Natural killer cell treated with Interleukin-12 subunit alpha and Interleukin-12 subunit beta and Interleukin-15 and Interleukin-18, amount 100 ng/mL, for 72 hours (primary cell): ENCODE measurements around the gene KIF5B. TPM values are rescaled to one million over a fixed set of nuclear protein-coding genes. Genes with fewer than 3 reads are reported as not detected.
"Not testable (repeated sequence)": the region's sequence is repeated elsewhere in the genome, so short reads cannot be mapped to it uniquely, and the experiment has no call there.

ENCODE experiments used
- ATAC-seq, 2 donors: fragments of 150-1000 bp; cut with Tn5 transposase in 1 of 2; sonication (Bioruptor Pico), chemical (Tn5 transposase) in 1 of 2; 2 replicates each; pipeline ENCODE4 v1.10.0; 2021
- DNase-seq: peaks from one replicate; pipeline ENCODE4 v3.0.0; 2022; ENCODE audit warnings: low spot score
- H3K27ac Mint-ChIP-seq, 2 donors: 1 replicate in 1 of 2; 2 replicates in 1 of 2; pipeline ENCODE4 v1.8.0; 2022; ENCODE audit warnings: mixed read lengths in 2 of 2, mild to moderate bottlenecking in 1 of 2, moderate library complexity in 1 of 2
- H3K27me3 Mint-ChIP-seq, 2 donors: 1 replicate in 1 of 2; 2 replicates in 1 of 2; pipeline ENCODE4 v1.8.0; 2022; ENCODE audit warnings: mixed read lengths in 2 of 2
- H3K36me3 Mint-ChIP-seq: one replicate; pipeline ENCODE4 v1.8.0; 2022; ENCODE audit warnings: mixed read lengths
- H3K4me1 Mint-ChIP-seq, 2 donors: 1 replicate in 1 of 2; 2 replicates in 1 of 2; pipeline ENCODE4 v1.8.0; 2022; ENCODE audit warnings: low read depth in 2 of 2, mixed read lengths in 2 of 2, mild to moderate bottlenecking in 1 of 2
- H3K4me3 Mint-ChIP-seq: one replicate; pipeline ENCODE4 v1.8.0; 2022; ENCODE audit warnings: mixed read lengths
- H3K9me3 Mint-ChIP-seq: 2 replicates; pipeline ENCODE4 v1.8.0; 2022; ENCODE audit warnings: mixed read lengths
- total RNA-seq, 2 donors: library from RNA; stranded (reverse); gene quantifications; one replicate each; pipeline ENCODE4 v1.2.3, GENCODE V29; 2022

Gene KIF5B
- total RNA-seq, 2 donors from 2014 or later, result 81.4 to 90.8 TPM

GRCh38 chr10:32028710-32029109 is 27.5 kb downstream of the KIF5B start:
- DNase-seq, result no peak

DNA sequence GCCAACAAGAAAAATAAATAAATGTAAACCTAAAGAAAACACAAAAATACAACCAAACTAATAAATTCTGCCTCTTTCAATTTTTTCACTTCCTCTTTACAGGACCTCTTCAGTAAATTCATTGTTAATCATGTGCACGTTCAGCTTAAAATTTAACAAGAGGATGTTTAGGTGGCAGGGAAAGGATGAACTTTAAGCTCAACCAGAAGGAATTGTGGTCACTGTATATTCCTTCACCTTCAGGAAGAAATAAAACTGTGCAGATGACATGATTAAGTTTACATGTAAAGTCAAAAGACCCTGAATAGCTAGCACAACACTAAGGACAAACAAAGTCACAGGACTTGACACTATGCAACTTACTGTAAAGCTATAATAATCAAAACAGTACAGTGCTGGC is 33.0 kb downstream of the KIF5B start:
- Mint-ChIP-seq H3K9me3 (no peaks in the 10 kb centered on the region), H3K27ac (no peak overlapping the region), H3K4me1 (peaks cover 3 to 5% of the 10 kb centered on the region in 2 donors), H3K4me3 (no peak overlapping the region), H3K36me3 (peaks cover 33% of the 10 kb centered on the region), H3K27me3 (no peaks in the 10 kb centered on the region)
- ATAC-seq (no peak), DNase-seq (no peak)

More at GRCh38 chr10:32028710-32029109, 27.5 kb downstream of the KIF5B start:
- Mint-ChIP-seq H3K27ac (peak overlapping the region in 1 of 2 donors; percentile 25), H3K4me1 (peaks cover 6 to 14% of the 10 kb centered on the region in 2 donors), H3K36me3 (peaks cover 39% of the 10 kb centered on the region), H3K4me3 (no peak overlapping the region), H3K27me3 (no peaks in the 10 kb centered on the region), H3K9me3 (no peaks in the 10 kb centered on the region)
- ATAC-seq, result no peak

GRCh38 chr10:32017044-32017443 is 39.2 kb downstream of the KIF5B start:
- Mint-ChIP-seq H3K9me3 (no peaks in the 10 kb centered on the region), H3K27me3 (no peaks in the 10 kb centered on the region), H3K4me1 (peaks cover 0 to 6% of the 10 kb centered on the region in 2 donors), H3K36me3 (peaks cover 40% of the 10 kb centered on the region), H3K27ac (no peak overlapping the region), H3K4me3 (no peak overlapping the region)
- DNase-seq (no peak), ATAC-seq (no peak)

GRCh38 chr10:32015386-32015785 is 40.8 kb downstream of the KIF5B start:
- Mint-ChIP-seq H3K27me3 (no peaks in the 10 kb centered on the region), H3K4me3 (no peak overlapping the region), H3K36me3 (peaks cover 37% of the 10 kb centered on the region), H3K9me3 (no peaks in the 10 kb centered on the region), H3K4me1 (peaks cover 4 to 6% of the 10 kb centered on the region in 2 donors), H3K27ac (no peak overlapping the region)
- DNase-seq (no peak), ATAC-seq (no peak)

GRCh38 chr10:32007026-32007425 is 49.2 kb downstream of the KIF5B start:
- ATAC-seq, result no peak

DNA sequence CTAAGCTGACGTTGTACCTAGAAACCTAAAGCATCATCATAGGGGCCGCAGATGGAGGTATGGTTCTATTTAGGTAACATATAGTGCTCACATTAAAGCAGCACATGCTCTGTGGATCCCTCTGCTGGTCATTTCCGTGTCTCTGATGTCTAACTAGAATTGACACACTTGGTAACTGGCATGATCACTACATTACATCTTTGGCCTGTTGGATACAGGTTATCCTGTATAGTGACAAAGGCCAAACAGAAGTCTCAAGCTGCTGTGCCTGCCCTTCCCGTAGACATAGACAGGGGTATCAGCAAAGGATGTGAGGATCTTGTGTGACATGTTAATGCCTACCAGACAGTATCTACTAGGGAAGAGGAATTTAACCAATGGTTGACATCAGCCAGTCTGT is 51.2 kb downstream of the KIF5B start:
- H3K27me3 Mint-ChIP-seq, result no peaks in the 10 kb centered on the region
- no peak overlapping the region for H3K27ac Mint-ChIP-seq
- peaks cover 9% of the 10 kb centered on the region for H3K36me3 Mint-ChIP-seq
- H3K4me3 Mint-ChIP-seq, result no peak overlapping the region
- no peaks in the 10 kb centered on the region for H3K9me3 Mint-ChIP-seq
- peaks cover 9 to 12% of the 10 kb centered on the region in 2 donors for H3K4me1 Mint-ChIP-seq
- DNase-seq (no peak), ATAC-seq (peak in 1 of 2 donors; percentile 57)

More at GRCh38 chr10:32007026-32007425, 49.2 kb downstream of the KIF5B start:
- H3K36me3 Mint-ChIP-seq, result peaks cover 15% of the 10 kb centered on the region
- H3K4me3 Mint-ChIP-seq, result no peak overlapping the region
- no peak overlapping the region for H3K27ac Mint-ChIP-seq
- H3K4me1 Mint-ChIP-seq, result peaks cover 9 to 14% of the 10 kb centered on the region in 2 donors
- H3K27me3 Mint-ChIP-seq, result no peaks in the 10 kb centered on the region
- H3K9me3 Mint-ChIP-seq, result no peaks in the 10 kb centered on the region
- DNase-seq, result no peak

- Mint-ChIP-seq H3K27ac (no peak overlapping the region), H3K4me1 (peaks cover 9 to 12% of the 10 kb centered on the region in 2 donors), H3K4me3 (no peak overlapping the region), H3K27me3 (no peaks in the 10 kb centered on the region), H3K36me3 (peaks cover 6% of the 10 kb centered on the region), H3K9me3 (no peaks in the 10 kb centered on the region)
- ATAC-seq, result peak; percentile 6 to 48
- no peak for DNase-seq
These were observed 52.0 kb downstream of the KIF5B start for GRCh38 chr10:32004161-32004591.

DNA sequence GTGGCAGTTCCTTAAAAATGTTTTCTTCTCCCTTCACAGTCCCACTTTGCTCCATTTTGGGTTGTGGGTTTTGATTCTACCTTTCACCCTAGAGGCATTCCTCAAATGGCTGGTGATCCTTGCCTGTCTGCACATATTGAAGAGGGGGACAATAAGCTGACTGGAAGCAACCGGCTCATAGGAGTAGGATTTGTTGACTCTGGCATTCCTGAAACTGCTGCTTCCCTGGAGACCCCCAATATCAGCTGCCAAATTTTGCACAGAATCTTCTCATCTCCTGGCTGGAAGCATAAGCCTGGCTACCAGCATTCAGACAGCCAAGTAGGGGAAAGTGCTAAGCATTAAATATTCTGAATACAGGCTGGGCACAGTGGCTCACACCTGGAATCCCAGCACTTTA is 53.7 kb downstream of the KIF5B start:
- H3K36me3 Mint-ChIP-seq, result peaks cover 5% of the 10 kb centered on the region
- no peak for ATAC-seq
- DNase-seq, result no peak
- H3K27ac Mint-ChIP-seq, result peak overlapping the region in 1 of 2 donors; percentile 10
- no peak overlapping the region for H3K4me3 Mint-ChIP-seq
- no peaks in the 10 kb centered on the region for H3K27me3 Mint-ChIP-seq
- H3K4me1 Mint-ChIP-seq, result peaks cover 9 to 12% of the 10 kb centered on the region in 2 donors
- no peaks in the 10 kb centered on the region for H3K9me3 Mint-ChIP-seq

- Mint-ChIP-seq H3K4me1 (peaks cover 6 to 9% of the 10 kb centered on the region in 2 donors), H3K27me3 (no peaks in the 10 kb centered on the region), H3K27ac (no peak overlapping the region), H3K36me3 (no peaks in the 10 kb centered on the region), H3K9me3 (no peaks in the 10 kb centered on the region), H3K4me3 (no peak overlapping the region)
- ATAC-seq (no peak), DNase-seq (no peak)
These were observed 55.3 kb downstream of the KIF5B start for GRCh38 chr10:32000937-32001336.

DNA sequence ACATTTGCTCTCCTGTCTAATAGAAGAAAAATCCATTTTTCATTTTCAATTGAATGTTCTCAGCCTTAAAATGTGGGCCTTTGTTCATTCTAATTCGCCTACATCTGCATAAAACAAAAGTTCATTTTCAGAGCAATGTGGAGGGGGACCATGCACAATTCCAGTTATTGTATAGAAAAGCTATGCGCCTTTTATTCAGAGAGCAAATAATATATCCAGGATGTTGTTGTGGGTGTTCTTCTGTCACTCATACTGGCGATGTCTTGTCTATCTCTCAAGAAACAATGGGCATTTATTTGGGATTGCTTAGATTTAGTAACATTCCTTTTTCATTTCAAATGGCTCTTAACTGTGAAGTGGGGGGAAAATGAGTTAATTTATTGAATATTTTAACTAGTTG is 56.4 kb downstream of the KIF5B start:
- ATAC-seq (no peak), DNase-seq (no peak)
- Mint-ChIP-seq H3K27ac (no peak overlapping the region), H3K36me3 (no peaks in the 10 kb centered on the region), H3K9me3 (no peaks in the 10 kb centered on the region), H3K4me3 (no peak overlapping the region), H3K4me1 (peaks cover 6 to 9% of the 10 kb centered on the region in 2 donors), H3K27me3 (no peaks in the 10 kb centered on the region)

DNA sequence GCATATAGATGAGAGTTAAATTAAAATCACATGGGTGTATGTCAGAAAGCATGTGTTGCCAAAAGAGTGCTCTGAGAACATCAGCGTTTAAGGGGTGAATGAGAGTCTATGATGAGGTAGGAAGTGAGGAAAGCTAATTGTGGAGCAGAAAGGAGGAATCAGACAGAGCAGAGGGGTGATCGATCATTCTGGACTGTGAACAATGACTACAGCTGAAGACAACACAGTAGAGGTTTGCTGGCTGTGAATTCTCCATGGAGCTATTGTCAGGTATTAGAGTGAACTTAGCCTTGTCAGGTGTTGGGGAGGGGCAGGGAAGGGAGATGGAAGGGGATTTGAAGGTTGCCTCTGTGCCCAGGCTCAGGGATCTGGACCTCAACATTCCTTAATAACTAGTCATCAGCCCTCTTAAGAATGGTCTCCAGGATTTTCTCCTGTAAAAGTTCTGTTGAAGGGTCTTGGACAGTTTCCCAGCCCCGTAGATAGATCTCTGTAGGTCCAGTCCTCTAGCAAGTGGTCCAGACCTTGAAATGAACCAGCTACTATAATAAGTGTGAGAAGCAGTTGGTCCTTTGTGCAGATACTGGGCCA is 57.1 kb downstream of the KIF5B start:
- H3K9me3 Mint-ChIP-seq, result no peaks in the 10 kb centered on the region
- H3K4me1 Mint-ChIP-seq, result peaks cover 6 to 8% of the 10 kb centered on the region in 2 donors
- H3K36me3 Mint-ChIP-seq, result no peaks in the 10 kb centered on the region
- H3K27me3 Mint-ChIP-seq, result peaks cover 0 to 2% of the 10 kb centered on the region in 2 donors
- no peak overlapping the region for H3K27ac Mint-ChIP-seq
- DNase-seq, result no peak
- peak in 1 of 2 donors; percentile 15 for ATAC-seq
- no peak overlapping the region for H3K4me3 Mint-ChIP-seq

DNA sequence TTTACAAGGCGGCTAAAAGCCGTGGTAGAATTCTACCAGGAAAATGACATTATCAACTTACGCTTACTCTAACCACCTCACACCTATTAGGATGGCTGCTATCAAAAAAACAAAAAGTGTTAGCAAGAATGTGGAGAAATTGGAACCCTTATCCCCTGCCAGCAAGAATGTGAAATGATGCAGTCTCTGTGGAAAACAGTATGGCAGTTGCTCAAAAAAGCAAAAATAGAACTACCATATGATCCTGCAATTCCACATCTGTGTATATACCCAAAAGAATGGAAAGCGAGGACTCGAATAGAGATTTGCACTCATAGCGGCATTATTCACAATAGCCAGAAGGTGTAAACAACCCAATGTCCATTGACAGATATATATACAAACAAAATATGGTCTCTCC is 61.3 kb downstream of the KIF5B start:
- H3K4me1 Mint-ChIP-seq, result no peaks in the 10 kb centered on the region
- no peaks in the 10 kb centered on the region for H3K9me3 Mint-ChIP-seq
- no peak overlapping the region for H3K27ac Mint-ChIP-seq
- H3K4me3 Mint-ChIP-seq, result no peak overlapping the region
- H3K36me3 Mint-ChIP-seq, result no peaks in the 10 kb centered on the region
- ATAC-seq (no peak), DNase-seq (no peak)
- peaks cover 0 to 5% of the 10 kb centered on the region in 2 donors for H3K27me3 Mint-ChIP-seq

DNA sequence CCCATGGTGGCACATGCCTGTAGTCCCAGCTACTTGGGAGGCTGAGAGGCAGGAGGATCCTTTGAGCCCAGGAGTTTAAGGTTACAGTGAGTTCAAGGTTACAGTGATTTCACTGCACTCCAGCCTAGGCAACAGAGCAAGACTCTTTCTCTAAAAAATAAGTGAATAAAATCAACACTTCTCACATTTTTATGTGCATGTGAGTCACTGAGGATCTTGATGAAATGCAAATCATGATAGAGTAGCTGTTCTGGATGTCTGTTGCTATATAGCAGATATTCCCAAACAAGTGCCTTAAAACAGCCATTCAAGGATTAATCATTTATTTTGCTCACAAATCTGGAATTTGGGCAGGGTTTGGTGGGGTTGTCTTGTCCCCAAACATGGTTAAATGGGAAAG is 65.3 kb downstream of the KIF5B start:
- no peaks in the 10 kb centered on the region for H3K9me3 Mint-ChIP-seq

DNA sequence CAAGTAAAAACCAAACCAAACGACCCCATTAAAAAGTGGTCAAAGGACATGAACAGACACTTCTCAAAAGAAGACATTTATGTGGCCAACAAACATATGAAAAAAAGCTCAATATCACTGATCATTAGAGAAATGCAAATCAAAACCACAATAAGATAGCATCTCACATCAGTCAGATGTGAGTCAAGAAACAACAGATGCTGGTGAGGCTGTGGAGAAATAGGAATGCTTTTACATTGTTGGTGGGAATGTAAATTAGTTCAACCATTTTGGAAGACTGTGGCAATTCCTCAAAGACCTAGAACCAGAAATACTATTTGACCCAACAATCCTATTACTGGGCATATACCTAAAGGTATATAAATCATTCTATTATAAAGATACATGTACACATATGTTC is 68.4 kb downstream of the KIF5B start:
- not testable (repeated sequence) for ATAC-seq, H3K4me3 Mint-ChIP-seq, H3K27ac Mint-ChIP-seq, H3K4me1 Mint-ChIP-seq, H3K27me3 Mint-ChIP-seq, H3K9me3 Mint-ChIP-seq, DNase-seq, H3K36me3 Mint-ChIP-seq

More for the DNA sequence above, 65.3 kb downstream of the KIF5B start:
- Mint-ChIP-seq H3K27me3 (peaks cover 0 to 9% of the 10 kb centered on the region in 2 donors), H3K27ac (no peak overlapping the region), H3K4me3 (no peak overlapping the region), H3K4me1 (no peaks in the 10 kb centered on the region), H3K36me3 (no peaks in the 10 kb centered on the region)
- no peak for DNase-seq
- no peak for ATAC-seq

DNA sequence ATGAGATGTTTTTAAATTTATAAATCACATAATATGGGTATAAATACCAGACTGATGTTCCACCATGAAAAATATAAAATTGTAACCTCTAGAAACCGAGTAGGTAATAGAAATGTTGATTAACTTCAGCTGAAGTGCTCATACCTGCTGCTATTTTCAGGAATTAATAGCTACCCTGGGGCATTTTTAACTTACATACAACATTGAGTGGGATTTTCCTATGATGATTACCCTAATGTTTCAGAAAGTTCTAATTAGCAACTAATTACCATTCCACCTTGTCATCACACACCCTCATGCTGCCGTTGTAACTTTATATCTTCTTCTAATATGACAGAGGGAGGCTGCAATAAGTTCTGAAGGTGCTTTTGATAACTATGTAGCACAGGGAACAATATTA is 74.1 kb downstream of the KIF5B start:
- H3K9me3 Mint-ChIP-seq, result no peaks in the 10 kb centered on the region
- DNase-seq (no peak), ATAC-seq (no peak)
- peaks cover 10% of the 10 kb centered on the region in 2 donors for H3K4me1 Mint-ChIP-seq
- H3K36me3 Mint-ChIP-seq, result peaks cover 4% of the 10 kb centered on the region
- H3K27ac Mint-ChIP-seq, result no peak overlapping the region
- H3K4me3 Mint-ChIP-seq, result no peak overlapping the region
- H3K27me3 Mint-ChIP-seq, result peaks cover 5 to 7% of the 10 kb centered on the region in 2 donors
